Stimulated activated CD4-positive, alpha-beta T cell treated with anti-CD3 and anti-CD28 coated beads, Interleukin-12 subunit alpha, Interleukin-12 subunit beta, amount 100 ng/mL, for 24 hours (primary cell): Measurements from ENCODE around the gene PPP2R2D.
"Not testable (repeated sequence)": the region's sequence is repeated elsewhere in the genome, so short reads cannot be mapped to it uniquely, and the experiment has no call there.

Source experiments
- DNase-seq, 2 experiments: peaks; one replicate each; pipeline ENCODE4 v3.0.0-alpha.2; 2020; ENCODE audit warnings: low read depth in 2 of 2

PPP2R2D gene

DNA sequence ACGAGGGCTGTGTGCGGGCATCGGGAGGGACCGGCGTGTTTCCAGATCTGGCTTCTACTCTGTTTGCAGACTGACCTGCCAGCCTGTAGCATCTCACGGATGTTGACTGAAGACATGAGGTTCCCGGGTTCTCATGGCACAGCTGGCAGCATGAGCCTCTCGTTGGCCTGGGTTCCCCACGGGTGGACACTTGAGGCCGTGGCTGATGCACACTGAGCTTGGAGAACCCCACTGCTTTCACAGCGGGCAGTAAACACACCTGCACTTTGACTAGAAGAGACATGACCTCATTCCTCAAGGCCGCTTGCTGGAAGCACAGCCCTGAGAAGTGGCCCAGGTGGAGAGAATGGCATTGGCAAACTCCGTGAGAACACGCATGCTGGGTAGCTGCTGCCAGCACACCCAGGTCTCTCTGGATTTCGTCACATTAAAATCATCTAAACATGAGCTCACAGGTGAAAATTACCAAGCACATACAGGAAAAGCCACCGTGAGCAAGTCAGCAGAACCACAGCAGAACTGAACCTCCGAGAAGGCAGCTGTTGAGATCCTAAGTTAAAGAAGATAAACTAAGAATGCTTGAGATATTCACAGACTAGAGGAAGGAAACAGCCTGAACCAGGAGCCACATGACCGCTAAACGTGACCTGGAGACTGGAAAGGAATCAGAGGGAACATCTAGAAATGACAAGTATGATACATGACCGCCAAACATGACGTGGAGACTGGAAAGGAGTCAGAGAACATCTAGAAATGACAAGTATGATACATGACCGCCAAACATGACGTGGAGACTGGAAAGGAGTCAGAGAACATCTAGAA is 48.4 kb downstream of the PPP2R2D start:
- DNase-seq: no peak

- DNase-seq: not testable (repeated sequence)
Observed at GRCh38 chr10:131949908-131950307, 49.1 kb downstream of the PPP2R2D start.

DNA sequence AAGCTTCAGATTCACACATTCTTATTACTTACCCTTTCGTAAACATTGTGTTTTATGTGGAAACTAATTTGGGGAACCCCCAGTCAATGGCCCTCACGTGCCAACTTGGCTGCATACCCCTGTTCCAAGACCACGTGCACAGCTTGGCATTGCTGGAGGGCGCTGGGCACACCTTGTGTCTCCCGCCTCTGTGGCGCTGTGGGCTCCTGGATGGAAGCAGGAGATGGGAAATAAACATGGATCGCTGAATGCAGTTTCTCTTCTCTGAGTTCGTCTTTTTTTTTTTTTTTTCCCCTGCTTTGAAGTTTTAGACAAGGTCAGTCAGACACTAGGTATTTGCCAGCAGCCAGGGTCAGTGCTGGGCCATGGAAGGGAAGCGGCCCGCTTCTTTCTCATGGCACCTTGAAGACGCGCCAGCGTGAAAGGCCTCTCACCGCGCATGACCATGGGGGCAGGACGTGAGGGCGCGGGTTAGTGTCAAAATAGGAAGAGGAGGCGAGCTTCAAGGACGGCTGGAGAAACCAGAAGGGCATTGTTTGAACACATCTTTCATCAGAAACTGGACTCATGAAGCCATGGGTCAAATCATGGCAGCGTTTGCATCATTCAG is 53.7 kb downstream of the PPP2R2D start:
- DNase-seq: no peak

- DNase-seq: no peak
Observed at GRCh38 chr10:131955591-131956340, 55.0 kb downstream of the PPP2R2D start.

DNA sequence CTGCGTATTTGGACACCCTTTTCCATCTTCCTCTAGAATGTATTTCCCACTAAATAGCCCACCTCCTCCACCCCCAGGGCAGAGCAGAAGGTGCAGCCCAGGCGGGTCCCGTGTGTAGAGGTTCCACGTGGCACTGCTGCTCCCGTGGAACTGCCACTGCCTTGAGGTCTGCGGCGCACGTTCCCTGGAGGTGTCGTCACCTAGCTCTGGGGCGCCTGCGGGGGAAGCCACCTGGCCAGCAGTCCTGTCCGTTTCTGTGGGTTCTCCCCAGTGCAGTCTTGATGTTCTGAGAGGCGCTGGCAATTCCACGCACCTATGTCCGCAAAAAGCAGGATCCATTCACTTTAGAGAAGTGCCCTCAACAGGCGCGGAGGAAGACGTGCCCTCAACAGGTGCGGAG is 59.0 kb downstream of the PPP2R2D start:
- DNase-seq: no peak

- DNase-seq: no peak
Observed at GRCh38 chr10:131960631-131961046, 59.8 kb downstream of the PPP2R2D start.

DNA sequence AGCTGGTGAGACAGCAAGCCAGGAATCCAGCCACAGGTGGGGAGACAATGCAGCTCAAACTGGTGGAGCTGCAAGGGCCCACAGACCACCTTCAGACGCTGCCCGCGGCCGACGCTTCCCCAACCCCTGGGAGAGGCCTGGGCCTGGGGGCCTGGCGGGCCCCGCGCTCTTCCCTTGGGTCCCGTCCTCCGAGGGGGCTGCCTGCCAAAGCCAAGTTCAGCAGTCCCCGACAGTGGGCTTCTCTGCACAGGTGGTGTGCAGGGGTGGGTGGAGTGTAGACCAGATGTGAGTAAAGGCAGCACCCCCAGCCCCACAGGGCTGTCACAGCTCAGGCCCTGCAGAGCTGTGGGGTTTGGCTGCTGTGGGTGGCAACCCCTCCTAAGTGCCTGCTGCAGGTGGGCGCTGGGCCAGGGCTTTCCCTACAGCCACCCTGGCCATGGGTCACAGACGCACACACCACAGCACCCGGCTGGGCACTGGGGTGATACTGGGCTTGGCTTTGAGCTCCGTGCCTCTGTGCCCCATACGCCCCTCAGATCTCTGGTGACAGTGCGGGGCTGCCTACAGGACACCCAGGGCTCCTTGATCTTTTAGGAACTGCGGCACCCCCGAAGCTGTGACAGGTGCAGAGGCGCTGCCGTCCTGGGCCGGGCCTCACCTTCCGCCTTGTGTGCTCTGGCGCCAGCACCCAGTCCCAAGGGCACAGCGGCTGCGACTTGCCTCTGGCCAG is 60.4 kb downstream of the PPP2R2D start:
- no peak for DNase-seq

DNA sequence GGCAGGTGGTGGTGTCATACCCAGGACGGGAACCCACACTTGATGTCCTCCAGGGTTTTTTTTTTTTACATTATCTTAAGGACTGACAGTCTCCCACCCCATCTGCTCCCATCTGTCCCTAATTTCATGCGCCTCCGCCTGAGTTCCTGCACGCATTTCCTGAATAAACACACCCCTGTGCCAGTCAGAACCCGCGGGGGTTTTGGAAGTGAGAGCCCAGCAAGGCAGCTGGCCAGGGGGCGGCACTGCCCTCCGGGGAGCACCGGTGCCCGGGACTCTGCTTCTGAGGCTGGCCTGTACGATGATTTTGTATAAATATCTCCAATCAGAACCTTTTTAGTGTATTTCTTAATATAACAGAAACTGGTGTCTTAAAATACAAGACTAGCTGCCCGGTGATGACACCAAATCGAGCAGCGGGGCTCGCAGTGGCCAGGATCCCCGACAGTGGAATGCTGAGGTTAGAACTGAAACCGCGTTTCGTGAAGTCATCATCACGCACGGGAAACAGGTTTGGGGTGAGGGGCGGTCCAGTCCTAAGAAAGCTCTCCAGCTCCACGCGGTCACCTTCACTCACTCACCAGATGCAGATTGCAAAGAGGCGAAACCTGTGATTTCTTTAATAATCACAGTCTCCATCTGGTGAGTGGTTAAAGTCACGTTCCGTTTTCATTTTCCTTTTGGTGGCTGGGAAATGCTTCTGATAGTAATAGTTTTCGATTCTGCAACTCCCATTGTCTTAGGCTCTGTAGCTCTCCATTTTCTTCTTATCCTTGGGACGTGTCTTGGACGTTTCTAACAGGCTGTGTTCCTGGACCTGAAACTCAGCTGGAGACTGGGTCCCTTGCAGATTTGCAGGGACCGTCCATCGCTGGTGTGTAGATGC is 61.2 kb downstream of the PPP2R2D start:
- no peak for DNase-seq

- DNase-seq: no peak
Observed at GRCh38 chr10:131963350-131963749, 62.5 kb downstream of the PPP2R2D start.

- no peak for DNase-seq
Observed at GRCh38 chr10:131963811-131964210, 63.0 kb downstream of the PPP2R2D start.

DNA sequence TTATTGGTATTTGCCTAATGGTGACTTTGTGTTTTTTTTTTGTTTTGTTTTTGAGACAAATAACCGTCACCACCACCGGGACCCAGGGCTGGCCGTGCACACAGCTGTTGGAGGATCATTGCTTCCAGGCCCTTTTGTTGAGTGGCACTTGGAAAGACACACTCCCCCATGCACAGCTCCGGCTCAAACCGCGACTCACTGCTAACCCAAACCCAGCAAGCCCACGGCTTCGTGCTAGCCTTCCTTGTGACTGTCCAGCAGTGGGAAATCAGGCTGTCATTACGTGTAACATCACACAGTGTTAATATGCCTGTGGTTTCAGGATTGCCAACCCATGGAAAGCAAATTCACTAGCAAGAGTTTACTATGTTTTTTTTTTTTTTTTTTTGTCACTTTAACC is 63.5 kb downstream of the PPP2R2D start:
- no peak for DNase-seq

- no peak for DNase-seq
Observed at GRCh38 chr10:131968949-131969348, 68.1 kb downstream of the PPP2R2D start.

DNA sequence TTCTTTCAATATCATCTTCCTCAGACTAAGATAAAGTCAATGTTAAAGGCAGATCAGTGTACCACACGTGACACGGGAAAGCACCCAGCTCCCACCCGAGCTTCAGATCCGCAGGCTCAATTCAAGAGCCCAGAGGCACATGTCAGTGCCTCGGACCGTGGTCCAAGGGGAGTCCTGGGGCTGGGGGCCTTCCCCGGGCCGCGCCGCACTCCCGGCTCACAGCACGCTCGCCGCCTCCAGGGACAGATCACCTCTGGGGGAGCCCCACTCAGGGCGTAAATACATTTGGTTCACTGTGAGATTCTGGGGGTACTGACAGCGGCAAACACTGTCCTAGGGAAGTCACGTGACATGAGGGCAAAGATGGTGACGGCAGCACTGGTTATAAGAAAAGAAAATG is 70.1 kb downstream of the PPP2R2D start:
- DNase-seq: no peak

DNA sequence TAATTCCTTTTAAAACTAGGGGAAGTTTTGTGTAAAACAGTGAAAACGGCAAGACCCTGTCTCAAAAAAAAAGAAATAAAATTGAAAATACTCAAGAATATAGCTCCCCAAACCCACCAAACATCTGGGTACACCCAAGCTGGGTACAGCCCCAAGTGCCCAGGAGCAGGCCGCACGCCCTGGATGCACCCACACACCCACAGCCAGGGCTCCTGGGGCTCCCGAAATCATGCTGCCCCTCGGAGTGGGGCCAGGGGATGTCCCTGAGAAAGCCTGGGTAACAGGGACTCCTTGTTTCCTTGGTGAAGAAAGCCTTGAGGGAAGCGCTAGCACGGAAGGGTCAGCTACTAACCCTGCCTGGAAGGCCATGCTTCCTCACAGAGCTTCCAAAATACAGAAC is 70.8 kb downstream of the PPP2R2D start:
- no peak for DNase-seq

GRCh38 chr10:131972474-131973071 is 71.8 kb downstream of the PPP2R2D start:
- no peak for DNase-seq

DNA sequence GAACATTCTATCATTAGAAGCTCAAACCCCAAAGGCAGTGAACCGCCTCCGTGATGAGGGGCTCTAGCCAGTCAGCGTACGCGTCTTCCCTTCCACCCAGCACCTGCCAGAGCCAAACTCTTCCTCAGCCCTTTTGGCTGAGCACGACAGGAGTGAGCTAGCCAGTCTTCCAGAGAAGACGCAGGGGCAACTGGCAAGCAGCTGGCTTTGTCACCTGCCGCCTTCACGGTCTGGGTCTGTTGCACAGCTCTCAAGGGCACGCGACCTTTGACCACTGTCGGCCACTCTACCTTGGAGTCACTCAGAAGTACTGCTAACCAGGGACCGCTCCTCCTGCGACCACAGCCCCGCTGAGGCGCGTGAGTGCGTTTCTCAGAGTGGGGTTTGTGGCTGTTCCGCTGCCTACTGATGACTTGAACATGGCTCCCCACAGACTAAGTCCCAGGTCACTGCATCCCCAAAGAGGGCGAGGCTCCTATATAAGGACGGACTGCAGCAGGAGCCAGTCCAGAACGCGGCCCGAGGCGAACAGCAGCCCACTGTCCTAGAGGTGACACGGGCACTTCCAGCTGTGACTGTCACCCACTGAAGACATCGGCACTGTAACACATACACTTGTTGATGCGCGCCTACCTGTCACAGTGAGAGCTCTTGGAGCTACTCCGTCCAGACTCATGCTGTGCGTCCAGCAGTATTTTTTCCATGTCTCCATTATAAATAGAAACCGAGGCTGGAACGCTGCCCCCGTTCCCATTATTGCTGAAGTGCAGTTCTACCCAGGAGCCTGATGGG is 72.5 kb downstream of the PPP2R2D start:
- no peak for DNase-seq

- no peak for DNase-seq
Observed at GRCh38 chr10:131974034-131974817, 73.4 kb downstream of the PPP2R2D start.

- no peak for DNase-seq
Observed at GRCh38 chr10:131975003-131975402, 74.2 kb downstream of the PPP2R2D start.

GRCh38 chr10:131975796-131976195 is 75.0 kb downstream of the PPP2R2D start:
- no peak for DNase-seq
